PC-3 (cell line): ENCODE data around the gene NUPR2.
"Not testable (repeated sequence)": the region's sequence is repeated elsewhere in the genome, so short reads cannot be mapped to it uniquely, and the experiment has no call there.

Source experiments
- CTCF ChIP-seq: fragments of 300-600 bp; sonication (generic); conservative IDR thresholded peaks from 2 replicates; pipeline ENCODE4 v1.5.1; 2017; ENCODE audit warnings: antibody characterized with exemption, low read depth, mild to moderate bottlenecking, low read length
- EZH2 ChIP-seq: fragments of 300-600 bp; sonication (generic); IDR thresholded peaks from one replicate; pipeline ENCODE4 v1.6.1; 2017; ENCODE audit warnings: antibody characterized with exemption, mild to moderate bottlenecking, low read length; ENCODE audit not compliant: unreplicated experiment
- EZH2phosphoT487 ChIP-seq: fragments of 300-600 bp; sonication (generic); IDR thresholded peaks from 2 replicates; pipeline ENCODE4 v1.6.1; 2018; ENCODE audit warnings: mild to moderate bottlenecking, antibody characterized with exemption, low read length, borderline replicate concordance

GRCh38 chr7:56104138-56104537 lies 12.1 kb downstream of the NUPR2 start:
- not testable (repeated sequence) for TF ChIP-seq CTCF, EZH2phosphoT487, EZH2
